Caki2 (cell line): ENCODE results near the gene TMEM132D. TPM values are rescaled to one million over a fixed set of nuclear protein-coding genes. Genes with fewer than 3 reads are reported as not detected.

Experiments used
- DNase-seq: peaks from one replicate; pipeline ENCODE4 v3.0.0-alpha.2; 2015; ENCODE audit warnings: low read depth
- in situ Hi-C: cut with HindIII; loops from 2 replicates; pipeline ENCODE4 v1.10.0; 2016; ENCODE audit warnings: low sequenced_read_pairs, low pct_unique_long_range_greater_than_20kb, mixed read lengths
- total RNA-seq: library from RNA; depleted of rRNA; stranded (reverse); fragments of >200 nt; shearing (Covaris generic); gene quantifications from 2 replicates; pipeline ENCODE4 v1.2.3, GENCODE V29; 2014; ENCODE audit warnings: low replicate concordance

TMEM132D gene
- total RNA-seq, 1 experiment from 2014 or later = not detected

- no peak for DNase-seq
- in situ Hi-C loops = no loop called here
Measured at GRCh38 chr12:129839679-129840078, 64.1 kb downstream of the TMEM132D start.

- in situ Hi-C loops = no loop called here
- no peak for DNase-seq
Measured at GRCh38 chr12:129831294-129831693, 72.5 kb downstream of the TMEM132D start.

- DNase-seq = no peak
- in situ Hi-C loops = no loop called here
Measured at GRCh38 chr12:129830796-129831195, 73.0 kb downstream of the TMEM132D start.

GRCh38 chr12:129827866-129828384 is 75.9 kb downstream of the TMEM132D start:
- no peak for DNase-seq
- in situ Hi-C loops = no loop called here

GRCh38 chr12:129827102-129827865 is 76.5 kb downstream of the TMEM132D start:
- in situ Hi-C loops = no loop called here
- no peak for DNase-seq

- in situ Hi-C loops = no loop called here
- no peak for DNase-seq
Measured at GRCh38 chr12:129826273-129826672, 77.6 kb downstream of the TMEM132D start.

- in situ Hi-C loops = no loop called here
Measured at GRCh38 chr12:129825316-129825715, 78.5 kb downstream of the TMEM132D start.

GRCh38 chr12:129821964-129822363 is 81.9 kb downstream of the TMEM132D start:
- DNase-seq = no peak
- in situ Hi-C loops = no loop called here

More at GRCh38 chr12:129825316-129825715, 78.5 kb downstream of the TMEM132D start:
- DNase-seq = no peak

- DNase-seq = peak; percentile 57
- in situ Hi-C loops = no loop called here
Measured at GRCh38 chr12:129819391-129819790, 84.4 kb downstream of the TMEM132D start.

- in situ Hi-C loops = no loop called here
- DNase-seq = no peak
Measured at GRCh38 chr12:129815846-129816245, 88.0 kb downstream of the TMEM132D start.

GRCh38 chr12:129811963-129812362 is 91.9 kb downstream of the TMEM132D start:
- in situ Hi-C loops = no loop called here
- no peak for DNase-seq

GRCh38 chr12:129807136-129807535 is 96.7 kb downstream of the TMEM132D start:
- DNase-seq = no peak
- in situ Hi-C loops = no loop called here

GRCh38 chr12:129791396-129791795 is 112.4 kb downstream of the TMEM132D start:
- in situ Hi-C loops = no loop called here
- DNase-seq = no peak

GRCh38 chr12:129790930-129791329 is 112.9 kb downstream of the TMEM132D start:
- no peak for DNase-seq
- in situ Hi-C loops = no loop called here

- in situ Hi-C loops = no loop called here
- no peak for DNase-seq
Measured at GRCh38 chr12:129790331-129790730, 113.5 kb downstream of the TMEM132D start.

- DNase-seq = no peak
- in situ Hi-C loops = no loop called here
Measured at GRCh38 chr12:129789921-129790320, 113.9 kb downstream of the TMEM132D start.

GRCh38 chr12:129788506-129789084 is 115.2 kb downstream of the TMEM132D start:
- in situ Hi-C loops = no loop called here
- DNase-seq = peak; percentile 3

- no peak for DNase-seq
- in situ Hi-C loops = no loop called here
Measured at GRCh38 chr12:129779989-129780388, 123.8 kb downstream of the TMEM132D start.

- no peak for DNase-seq
- in situ Hi-C loops = no loop called here
Measured at GRCh38 chr12:129779033-129779432, 124.8 kb downstream of the TMEM132D start.
